Nephron (organoid): Measurements from ENCODE around the gene SLC9A3.

ENCODE experiments used
- H3K27ac Mint-ChIP-seq, 3 experiments: 2 replicates each; pipeline ENCODE4 v1.8.0; 2020; ENCODE audit warnings: mixed read lengths in 3 of 3, mild to moderate bottlenecking in 2 of 3, moderate library complexity in 1 of 3
- H3K27me3 Mint-ChIP-seq: 2 replicates; pipeline ENCODE4 v1.8.0; 2021; ENCODE audit warnings: low read depth, mild to moderate bottlenecking, moderate library complexity, mixed read lengths
- H3K36me3 Mint-ChIP-seq: 2 replicates; pipeline ENCODE4 v1.8.0; 2020; ENCODE audit warnings: low read depth, mixed read lengths
- H3K4me1 Mint-ChIP-seq: 2 replicates; pipeline ENCODE4 v1.8.0; 2020; ENCODE audit warnings: mixed read lengths
- H3K4me3 Mint-ChIP-seq, 3 experiments: 2 replicates each; pipeline ENCODE4 v1.8.0; 2020; ENCODE audit warnings: mild to moderate bottlenecking in 3 of 3, mixed read lengths in 3 of 3, moderate library complexity in 2 of 3
- H3K9me3 Mint-ChIP-seq: 2 replicates; pipeline ENCODE4 v1.8.0; 2020; ENCODE audit warnings: mixed read lengths
- TF ChIP-seq, protein P1 (sequence below), 3 experiments: fragments of 200-600 bp; sonication (generic); IDR thresholded peaks; one replicate each; pipeline ENCODE4 v1.5.0; 2021; ENCODE audit warnings: antibody characterized with exemption in 3 of 3; ENCODE audit not compliant: unreplicated experiment in 3 of 3

SLC9A3 gene

DNA sequence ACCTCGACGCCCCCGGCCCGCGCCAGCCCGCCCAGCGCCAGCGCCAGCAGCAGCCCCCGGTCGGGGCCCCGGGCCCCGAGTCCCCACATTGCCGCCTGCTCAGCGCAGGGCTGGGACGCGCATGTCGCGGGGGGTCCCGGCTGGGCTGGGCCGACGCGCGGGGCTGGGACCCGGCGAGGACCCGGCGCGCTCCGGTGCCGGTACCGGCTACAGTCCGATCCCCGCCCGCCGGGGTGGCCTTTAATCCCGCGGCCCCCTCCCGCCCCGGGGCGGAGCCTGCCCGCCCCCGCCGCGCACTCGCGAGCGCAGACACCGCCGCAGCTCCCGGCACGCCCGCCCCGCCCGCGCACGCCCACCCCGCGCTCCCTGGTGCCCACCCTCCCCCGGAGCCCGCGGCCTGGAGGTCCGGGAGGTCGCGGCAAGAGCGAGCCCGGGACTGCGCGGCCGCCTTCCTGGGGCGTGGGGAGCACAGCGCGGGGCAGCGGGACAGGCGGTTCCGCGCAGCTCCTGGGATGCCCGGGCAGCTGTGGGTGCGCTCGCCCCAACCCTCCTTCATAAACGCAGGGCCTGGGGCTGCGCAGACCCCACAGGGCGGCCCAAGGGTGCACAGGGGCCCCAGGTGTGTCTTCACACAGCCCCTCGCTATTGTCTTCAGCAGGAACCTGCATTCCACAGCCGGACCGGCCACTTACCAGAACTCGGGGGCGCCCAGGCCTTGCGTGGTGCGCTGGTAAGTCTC is at the start of gene SLC9A3:
SLC9A3 (minus strand) TSS at position 216 of the 739 bp plus-strand sequence.
- TF ChIP-seq, protein P1, sequence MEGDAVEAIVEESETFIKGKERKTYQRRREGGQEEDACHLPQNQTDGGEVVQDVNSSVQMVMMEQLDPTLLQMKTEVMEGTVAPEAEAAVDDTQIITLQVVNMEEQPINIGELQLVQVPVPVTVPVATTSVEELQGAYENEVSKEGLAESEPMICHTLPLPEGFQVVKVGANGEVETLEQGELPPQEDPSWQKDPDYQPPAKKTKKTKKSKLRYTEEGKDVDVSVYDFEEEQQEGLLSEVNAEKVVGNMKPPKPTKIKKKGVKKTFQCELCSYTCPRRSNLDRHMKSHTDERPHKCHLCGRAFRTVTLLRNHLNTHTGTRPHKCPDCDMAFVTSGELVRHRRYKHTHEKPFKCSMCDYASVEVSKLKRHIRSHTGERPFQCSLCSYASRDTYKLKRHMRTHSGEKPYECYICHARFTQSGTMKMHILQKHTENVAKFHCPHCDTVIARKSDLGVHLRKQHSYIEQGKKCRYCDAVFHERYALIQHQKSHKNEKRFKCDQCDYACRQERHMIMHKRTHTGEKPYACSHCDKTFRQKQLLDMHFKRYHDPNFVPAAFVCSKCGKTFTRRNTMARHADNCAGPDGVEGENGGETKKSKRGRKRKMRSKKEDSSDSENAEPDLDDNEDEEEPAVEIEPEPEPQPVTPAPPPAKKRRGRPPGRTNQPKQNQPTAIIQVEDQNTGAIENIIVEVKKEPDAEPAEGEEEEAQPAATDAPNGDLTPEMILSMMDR (IDR thresholded peaks at IDR 0.05; ENCODE audit: unreplicated experiment in 3 of 3): no peak
- no peaks in the 10 kb centered on the region for H3K36me3 Mint-ChIP-seq
- no peak within 1 kb of the TSS for H3K27ac Mint-ChIP-seq
- peaks cover 3% of the 10 kb centered on the region for H3K9me3 Mint-ChIP-seq
- H3K4me3 Mint-ChIP-seq: peak within 1 kb of the TSS; percentile 74 to 79 (median 79)
- peaks cover 14% of the 10 kb centered on the region for H3K4me1 Mint-ChIP-seq
- peaks cover 74% of the 10 kb centered on the region for H3K27me3 Mint-ChIP-seq

DNA sequence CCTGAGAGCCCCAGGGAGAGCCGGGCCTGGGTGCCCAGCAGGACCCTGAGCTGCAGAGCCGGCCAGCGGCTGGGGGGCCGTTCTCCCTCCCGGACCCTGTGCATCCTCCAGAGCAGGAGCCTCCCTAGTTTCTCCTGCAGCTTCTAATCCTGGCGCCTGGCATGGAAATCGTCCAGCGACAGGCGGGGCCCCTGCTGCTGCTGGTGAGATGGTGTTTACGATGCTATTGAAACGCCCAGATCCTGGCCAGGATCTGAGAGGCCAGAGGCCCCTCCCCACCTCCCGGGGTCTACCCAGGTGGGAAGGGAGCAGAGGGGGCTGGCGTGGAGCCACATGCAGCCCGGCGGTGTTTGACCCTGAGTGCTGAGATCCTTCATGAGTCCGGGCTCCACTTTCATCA is 49.7 kb upstream of the SLC9A3 start:
- Mint-ChIP-seq H3K36me3 (no peaks in the 10 kb centered on the region), H3K4me1 (no peaks in the 10 kb centered on the region), H3K9me3 (peaks cover 25% of the 10 kb centered on the region), H3K4me3 (no peak overlapping the region), H3K27ac (no peak overlapping the region), H3K27me3 (peaks cover 23% of the 10 kb centered on the region)
- TF ChIP-seq, protein P1 (IDR thresholded peaks at IDR 0.05; ENCODE audit: unreplicated experiment in 3 of 3): no peak

DNA sequence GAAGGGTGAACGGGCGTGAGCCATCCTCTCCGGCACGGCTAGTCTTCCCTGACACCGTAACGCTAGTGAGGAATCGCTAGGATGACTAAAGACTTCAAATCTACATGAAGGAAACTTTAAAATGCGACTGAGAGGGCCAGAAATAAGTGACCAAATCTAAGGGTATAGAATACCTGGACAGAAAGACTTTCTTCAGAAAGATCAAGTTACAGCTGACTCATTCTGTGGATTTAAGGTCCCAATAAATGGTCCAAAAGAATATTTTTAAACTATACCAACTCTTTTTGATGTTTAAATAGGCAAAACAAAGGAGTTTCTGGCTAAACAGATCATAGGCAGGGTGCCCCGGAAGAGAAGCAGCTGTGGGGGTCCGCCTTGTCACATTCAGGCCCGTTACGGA is 49.0 kb upstream of the SLC9A3 start:
- TF ChIP-seq, protein P1 (IDR thresholded peaks at IDR 0.05; ENCODE audit: unreplicated experiment in 3 of 3): no peak
- no peaks in the 10 kb centered on the region for H3K4me1 Mint-ChIP-seq
- H3K9me3 Mint-ChIP-seq: peaks cover 23% of the 10 kb centered on the region
- no peak overlapping the region for H3K27ac Mint-ChIP-seq
- peaks cover 23% of the 10 kb centered on the region for H3K27me3 Mint-ChIP-seq
- no peak overlapping the region for H3K4me3 Mint-ChIP-seq
- H3K36me3 Mint-ChIP-seq: no peaks in the 10 kb centered on the region

DNA sequence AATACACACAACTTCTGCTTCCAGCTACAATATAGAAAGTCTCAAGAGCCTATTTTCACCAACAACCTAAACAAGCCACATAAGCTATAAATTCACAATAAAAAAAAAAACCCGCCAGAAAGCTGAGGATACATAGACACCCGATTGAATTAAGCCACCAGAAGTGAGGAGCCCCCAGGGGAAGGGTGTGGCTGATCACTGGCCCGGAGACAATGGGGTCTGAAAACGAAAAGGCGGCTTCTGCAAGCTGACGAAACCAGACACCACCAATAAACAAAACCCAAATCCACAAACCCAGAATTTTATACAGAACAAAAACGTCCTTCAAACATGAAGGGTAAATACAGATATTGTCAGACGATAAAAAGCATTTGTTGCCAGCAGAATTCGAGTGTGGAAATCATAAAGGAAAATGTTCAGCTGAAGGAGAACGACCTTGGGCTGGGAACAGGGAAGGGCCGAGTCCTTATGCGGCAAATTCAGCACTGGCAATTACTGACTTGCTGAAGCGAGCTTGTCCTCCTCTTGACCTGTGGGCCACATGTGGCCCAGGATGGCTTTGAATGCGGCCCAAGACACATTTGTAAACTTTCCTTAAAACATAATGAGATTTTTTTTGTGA is 48.3 kb upstream of the SLC9A3 start:
- H3K27ac Mint-ChIP-seq: no peak overlapping the region
- H3K27me3 Mint-ChIP-seq: peaks cover 26% of the 10 kb centered on the region
- no peak overlapping the region for H3K4me3 Mint-ChIP-seq
- TF ChIP-seq, protein P1 (IDR thresholded peaks at IDR 0.05; ENCODE audit: unreplicated experiment in 3 of 3): no peak
- peaks cover 17% of the 10 kb centered on the region for H3K9me3 Mint-ChIP-seq
- no peaks in the 10 kb centered on the region for H3K36me3 Mint-ChIP-seq
- H3K4me1 Mint-ChIP-seq: no peaks in the 10 kb centered on the region

DNA sequence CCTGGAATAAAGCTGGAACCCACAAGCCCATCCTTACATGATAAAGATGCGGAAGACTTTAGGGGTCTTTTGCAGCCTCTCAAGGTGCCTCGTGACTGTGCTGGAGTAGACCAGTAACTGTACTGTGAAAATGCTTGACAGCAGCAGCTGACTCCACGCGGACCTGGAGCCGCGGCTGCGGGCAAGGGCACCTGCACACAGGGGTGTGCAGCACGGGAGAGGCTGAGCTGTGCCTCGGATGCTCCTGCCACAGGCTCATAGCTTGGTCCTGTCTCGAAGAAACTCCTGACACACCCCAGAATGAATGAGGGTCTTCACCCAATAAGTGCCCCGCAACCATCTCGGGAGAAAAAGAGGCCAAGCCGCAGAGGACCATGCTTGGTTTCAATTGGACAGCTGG is 47.5 kb upstream of the SLC9A3 start:
- TF ChIP-seq, protein P1 (IDR thresholded peaks at IDR 0.05; ENCODE audit: unreplicated experiment in 3 of 3): no peak
- peaks cover 30% of the 10 kb centered on the region for H3K27me3 Mint-ChIP-seq
- no peak overlapping the region for H3K27ac Mint-ChIP-seq
- H3K4me1 Mint-ChIP-seq: no peaks in the 10 kb centered on the region
- peaks cover 18% of the 10 kb centered on the region for H3K9me3 Mint-ChIP-seq
- H3K36me3 Mint-ChIP-seq: no peaks in the 10 kb centered on the region
- no peak overlapping the region for H3K4me3 Mint-ChIP-seq
